ENCODE measurements around the gene FUT1.
A peak's percentile ranks its signal among the peaks of the same experiment; 100 is the strongest.

The FUT1 gene

DNA sequence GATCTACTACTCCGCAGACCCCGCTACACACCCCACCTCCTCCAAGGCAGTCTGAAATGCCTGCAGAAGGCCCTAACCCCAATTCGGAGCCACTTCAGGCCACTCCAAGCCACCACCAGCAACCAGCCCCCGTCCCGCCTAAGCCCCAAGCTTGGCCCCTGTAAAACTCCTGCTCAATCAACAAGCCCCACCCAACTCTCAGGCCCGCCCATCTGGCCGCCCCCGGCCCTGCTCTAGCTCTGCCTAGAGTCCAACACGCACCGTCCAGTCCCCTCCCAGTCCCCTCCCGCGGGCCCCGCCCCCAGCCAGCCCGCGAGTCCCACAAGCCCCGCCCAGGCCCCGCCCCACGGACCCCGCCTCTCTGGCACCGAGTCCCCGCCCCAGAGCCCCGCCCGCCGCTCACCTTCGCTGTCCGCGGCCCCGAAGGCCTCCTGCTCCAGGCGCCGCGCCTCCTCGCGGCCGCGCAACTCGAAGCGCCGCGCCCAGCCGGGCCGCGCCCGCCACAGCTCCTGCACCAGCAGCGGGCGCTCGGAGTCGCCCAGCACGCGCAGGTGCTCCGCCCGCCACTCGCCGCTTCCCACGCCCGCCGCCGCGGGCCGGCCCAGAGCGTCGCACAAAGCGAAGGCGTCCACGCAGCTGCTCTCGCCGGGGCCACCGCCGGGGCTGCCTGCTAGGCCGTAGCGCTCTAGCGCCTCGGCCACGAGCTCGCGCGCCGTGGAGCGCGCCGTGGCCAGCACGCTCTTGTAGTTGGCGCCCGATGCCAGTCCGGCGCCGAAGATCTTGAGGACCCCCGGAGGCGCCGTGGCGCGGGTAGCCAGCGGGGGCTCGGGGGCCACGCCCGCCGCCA lies 13.7 kb downstream of the FUT1 start:
- H3K9me3 Mint-ChIP-seq: no peaks in the 10 kb centered on the region
- H3K27ac Mint-ChIP-seq: no peak overlapping the region
- peaks cover 11% of the 10 kb centered on the region for H3K4me1 Mint-ChIP-seq (ENCODE audit: low read depth)
- H3K4me3 Mint-ChIP-seq: peak overlapping the region; percentile 54
- H3K36me3 Mint-ChIP-seq (ENCODE audit: low read depth): no peaks in the 10 kb centered on the region
- peaks cover 9% of the 10 kb centered on the region for H3K27me3 Mint-ChIP-seq

DNA sequence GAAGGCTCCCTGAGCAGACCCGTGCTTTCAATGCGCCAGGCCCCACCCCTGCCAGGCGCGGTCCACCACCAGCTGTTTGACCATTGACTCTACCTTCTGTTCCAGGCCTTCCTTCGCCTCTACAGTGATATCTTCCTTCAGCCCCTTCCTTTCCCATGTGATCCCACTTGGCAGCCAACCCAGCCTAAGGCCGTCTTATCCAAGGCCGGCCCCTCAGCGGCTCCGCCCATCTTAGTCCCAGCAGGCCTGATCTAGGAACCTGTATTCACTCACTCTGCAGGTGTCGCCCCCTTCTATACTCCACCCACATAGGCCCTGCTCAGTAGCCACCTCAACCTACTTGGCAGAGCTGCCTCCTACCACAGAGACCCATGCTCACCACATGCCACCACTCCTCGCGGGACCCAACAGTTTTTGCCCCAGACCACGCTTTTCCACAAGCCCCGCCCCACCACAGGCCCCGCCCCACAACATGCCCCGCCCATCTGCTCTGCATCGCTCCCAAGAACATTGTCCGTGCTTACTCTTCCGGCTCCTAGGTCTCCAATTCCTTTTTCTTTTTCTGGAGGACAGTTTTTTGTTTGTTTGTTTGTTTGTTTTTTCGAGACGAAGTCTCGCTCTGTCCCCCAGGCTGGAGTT lies 15.0 kb downstream of the FUT1 start:
- Mint-ChIP-seq H3K27me3 (peaks cover 9% of the 10 kb centered on the region), H3K36me3 (ENCODE audit: low read depth) (no peaks in the 10 kb centered on the region), H3K27ac (no peak overlapping the region), H3K4me3 (no peak overlapping the region), H3K9me3 (no peaks in the 10 kb centered on the region), H3K4me1 (ENCODE audit: low read depth) (peaks cover 11% of the 10 kb centered on the region)

DNA sequence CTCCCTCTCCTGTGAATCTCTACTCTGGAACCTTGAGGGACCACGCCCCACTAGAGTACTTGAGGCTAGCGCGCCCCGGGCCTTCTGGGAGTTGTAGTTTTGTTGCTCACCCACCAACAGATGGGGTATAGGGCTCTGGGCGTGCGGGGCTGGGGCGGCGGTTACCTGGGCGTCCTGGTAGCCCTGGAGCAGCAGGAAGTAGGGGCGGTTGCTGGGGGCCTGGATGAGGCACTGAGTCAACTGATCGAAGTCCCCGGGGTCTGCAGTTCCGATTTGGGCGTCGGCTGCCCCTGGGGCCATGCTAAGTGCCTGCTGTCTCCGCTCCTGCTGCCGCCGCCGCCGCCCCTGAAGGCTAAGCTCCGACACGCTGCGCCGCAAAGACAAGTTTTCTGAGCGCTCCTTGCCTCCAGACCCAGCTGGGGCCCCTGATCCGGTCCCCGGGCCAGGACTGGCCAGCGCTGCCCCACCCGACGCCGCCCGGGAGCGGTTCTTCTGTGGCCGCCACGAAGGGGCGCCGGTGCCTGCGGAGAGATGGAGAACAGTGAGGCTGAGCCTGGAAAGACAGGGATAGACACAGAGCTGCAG lies 17.3 kb downstream of the FUT1 start:
- no peak overlapping the region for H3K27ac Mint-ChIP-seq
- peaks cover 4% of the 10 kb centered on the region for H3K4me1 Mint-ChIP-seq (ENCODE audit: low read depth)
- H3K36me3 Mint-ChIP-seq (ENCODE audit: low read depth): no peaks in the 10 kb centered on the region
- peaks cover 3% of the 10 kb centered on the region for H3K27me3 Mint-ChIP-seq
- H3K9me3 Mint-ChIP-seq: no peaks in the 10 kb centered on the region
- H3K4me3 Mint-ChIP-seq: no peak overlapping the region

DNA sequence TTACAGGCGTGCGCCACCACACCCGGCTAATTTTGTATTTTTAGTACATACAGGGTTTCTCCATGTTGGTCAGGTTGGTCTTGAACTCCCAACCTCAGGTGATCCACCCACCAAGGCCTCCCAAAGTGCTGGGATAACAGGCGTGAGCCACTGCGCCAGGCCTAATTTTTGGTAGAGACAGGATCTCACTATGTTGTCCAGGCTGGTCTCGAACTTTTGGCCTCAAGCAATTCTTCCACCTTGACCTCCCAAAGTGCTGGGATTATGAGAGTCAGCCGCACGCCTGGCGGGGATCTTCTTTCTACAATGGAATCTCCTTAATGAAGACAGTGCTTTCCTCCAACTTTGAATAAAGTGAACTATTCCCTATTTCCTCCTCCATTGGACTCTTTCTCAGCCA lies 17.8 kb downstream of the FUT1 start:
- H3K9me3 Mint-ChIP-seq: no peaks in the 10 kb centered on the region
- no peaks in the 10 kb centered on the region for H3K27me3 Mint-ChIP-seq
- H3K27ac Mint-ChIP-seq: no peak overlapping the region
- peaks cover 4% of the 10 kb centered on the region for H3K4me1 Mint-ChIP-seq (ENCODE audit: low read depth)
- H3K4me3 Mint-ChIP-seq: no peak overlapping the region
- no peaks in the 10 kb centered on the region for H3K36me3 Mint-ChIP-seq (ENCODE audit: low read depth)

DNA sequence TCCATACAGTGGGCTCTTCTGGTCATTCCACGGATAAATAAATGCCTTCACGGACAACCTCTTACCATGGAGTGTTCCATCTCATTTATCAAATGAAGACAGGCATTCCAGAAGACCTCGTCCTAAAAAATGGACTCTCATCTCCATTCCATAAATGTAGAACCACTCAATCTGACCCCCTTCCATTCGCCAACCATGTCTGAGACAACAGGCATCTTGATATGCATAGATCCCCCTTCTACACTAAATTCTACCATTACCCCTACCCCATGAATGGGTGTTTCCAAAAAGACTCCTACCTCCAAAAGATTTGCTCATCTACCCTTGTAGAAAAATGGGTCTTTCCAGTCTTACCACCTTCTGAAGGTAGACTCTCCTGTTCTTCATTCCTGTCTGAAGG lies 21.0 kb downstream of the FUT1 start:
- H3K27ac Mint-ChIP-seq: no peak overlapping the region
- peaks cover 5% of the 10 kb centered on the region for H3K4me1 Mint-ChIP-seq (ENCODE audit: low read depth)
- H3K9me3 Mint-ChIP-seq: peaks cover 2% of the 10 kb centered on the region
- no peaks in the 10 kb centered on the region for H3K27me3 Mint-ChIP-seq
- H3K4me3 Mint-ChIP-seq: no peak overlapping the region
- peaks cover 2% of the 10 kb centered on the region for H3K36me3 Mint-ChIP-seq (ENCODE audit: low read depth)

DNA sequence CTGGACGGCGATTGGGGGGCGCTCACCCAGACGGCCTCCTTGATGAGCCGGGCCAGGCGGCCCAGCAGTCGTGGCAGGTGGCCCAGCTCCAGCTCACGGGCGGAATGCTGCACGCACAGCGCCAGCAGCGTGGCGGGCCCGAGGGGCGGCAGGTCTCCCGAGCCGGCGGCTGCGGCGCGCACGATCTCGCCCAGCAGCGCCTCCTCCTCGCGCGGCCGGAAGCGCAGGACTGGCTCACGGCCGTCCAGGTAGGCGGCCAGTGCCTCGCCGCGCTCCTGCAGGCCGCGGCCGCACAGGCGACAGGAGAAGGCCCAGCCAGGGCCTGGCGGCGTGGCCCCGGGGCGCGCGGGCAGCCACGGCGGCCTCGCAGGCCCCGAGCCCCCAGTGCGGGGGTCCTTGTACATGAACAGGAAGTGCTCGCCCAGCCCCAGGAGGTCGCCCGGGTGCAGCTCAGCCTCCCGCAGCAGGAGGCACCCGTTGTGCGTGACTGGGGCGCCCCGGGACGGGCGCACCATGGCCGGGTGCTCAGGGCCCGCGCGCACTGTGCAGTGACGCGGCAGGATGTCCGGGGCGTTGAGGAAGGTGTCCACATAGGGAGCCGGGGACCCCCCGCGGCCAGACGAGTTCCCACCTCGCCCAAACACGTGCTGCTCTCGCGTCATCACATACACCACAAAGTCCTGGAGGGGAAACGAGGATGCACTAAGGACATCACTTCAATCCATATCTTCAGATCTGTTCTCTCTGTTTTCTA lies 23.4 kb downstream of the FUT1 start:
- Mint-ChIP-seq H3K36me3 (ENCODE audit: low read depth) (peaks cover 15% of the 10 kb centered on the region), H3K4me3 (no peak overlapping the region), H3K27me3 (no peaks in the 10 kb centered on the region), H3K4me1 (ENCODE audit: low read depth) (peaks cover 19% of the 10 kb centered on the region), H3K9me3 (peaks cover 14% of the 10 kb centered on the region), H3K27ac (no peak overlapping the region)

DNA sequence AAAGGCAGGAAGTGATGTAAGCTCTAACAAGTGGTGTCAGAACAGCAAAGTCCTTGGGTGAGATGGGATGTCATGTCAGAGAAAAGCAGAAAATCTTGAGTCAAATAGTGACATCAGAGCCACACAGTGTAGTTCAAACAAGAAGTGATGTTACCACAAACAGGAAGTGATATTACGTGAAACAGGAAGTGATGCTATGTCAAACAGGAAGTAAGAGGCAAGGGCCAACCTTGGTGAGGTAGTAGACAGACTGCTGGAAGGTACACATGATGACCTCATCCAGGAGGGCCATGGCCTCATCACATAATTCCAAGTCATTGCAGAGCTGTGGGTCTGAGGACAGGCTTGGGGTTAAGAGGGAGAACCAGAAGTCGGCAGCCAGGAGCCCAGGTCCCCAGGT lies 25.9 kb downstream of the FUT1 start:
- Mint-ChIP-seq H3K27me3 (no peaks in the 10 kb centered on the region), H3K9me3 (peaks cover 14% of the 10 kb centered on the region), H3K36me3 (ENCODE audit: low read depth) (peaks cover 15% of the 10 kb centered on the region), H3K27ac (peak overlapping the region; percentile 33), H3K4me3 (peak overlapping the region; percentile 1), H3K4me1 (ENCODE audit: low read depth) (peaks cover 19% of the 10 kb centered on the region)

DNA sequence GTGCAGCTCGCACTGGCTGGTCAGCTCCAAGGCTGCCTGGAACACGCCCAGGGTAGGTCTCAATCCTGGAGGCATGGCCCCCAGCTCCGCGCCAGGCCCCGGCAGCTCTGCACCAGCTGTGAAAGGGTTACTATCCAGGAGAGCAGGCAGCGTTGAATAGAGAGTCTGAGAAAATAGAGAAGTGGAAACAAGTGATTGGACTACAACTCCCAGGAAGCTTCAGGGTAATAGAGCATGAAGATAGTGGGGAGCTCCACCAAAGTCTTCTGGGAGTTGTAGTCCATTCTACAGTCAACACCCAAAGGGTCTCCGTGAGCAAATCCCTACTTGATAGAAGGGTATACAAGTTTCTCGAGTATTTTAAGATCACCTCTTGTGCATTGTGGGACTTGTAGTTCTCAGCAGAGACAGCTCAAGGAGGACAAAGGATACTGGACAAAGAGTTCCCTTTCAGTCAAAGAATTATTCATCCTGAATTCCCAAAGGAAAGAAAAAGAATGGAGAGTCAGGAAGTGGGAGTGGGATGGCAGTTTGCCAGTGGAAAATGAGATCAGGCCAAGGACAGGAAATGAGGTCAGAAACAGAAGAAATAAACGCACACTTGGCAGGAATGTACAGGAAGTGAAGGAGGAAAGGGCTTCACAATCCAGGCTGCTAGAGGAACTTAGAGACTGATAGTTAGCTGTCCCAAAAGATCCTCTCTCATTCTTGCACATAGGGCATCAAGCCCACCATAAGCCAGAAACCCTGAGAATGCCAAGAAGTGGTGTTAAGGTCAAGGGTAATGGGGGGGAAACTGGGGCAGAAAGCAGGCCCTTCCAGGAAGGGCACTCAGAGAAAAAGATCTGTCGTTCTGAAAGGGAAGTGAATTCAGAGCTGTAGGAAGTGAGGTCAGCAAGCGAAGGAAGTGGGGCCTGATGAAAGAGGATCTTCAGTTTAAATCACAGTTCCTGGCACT lies 27.4 kb downstream of the FUT1 start:
- Mint-ChIP-seq H3K27me3 (no peaks in the 10 kb centered on the region), H3K9me3 (peaks cover 14% of the 10 kb centered on the region), H3K4me3 (peak overlapping the region; percentile 29), H3K4me1 (ENCODE audit: low read depth) (peaks cover 30% of the 10 kb centered on the region), H3K27ac (peak overlapping the region; percentile 89), H3K36me3 (ENCODE audit: low read depth) (peaks cover 15% of the 10 kb centered on the region)

DNA sequence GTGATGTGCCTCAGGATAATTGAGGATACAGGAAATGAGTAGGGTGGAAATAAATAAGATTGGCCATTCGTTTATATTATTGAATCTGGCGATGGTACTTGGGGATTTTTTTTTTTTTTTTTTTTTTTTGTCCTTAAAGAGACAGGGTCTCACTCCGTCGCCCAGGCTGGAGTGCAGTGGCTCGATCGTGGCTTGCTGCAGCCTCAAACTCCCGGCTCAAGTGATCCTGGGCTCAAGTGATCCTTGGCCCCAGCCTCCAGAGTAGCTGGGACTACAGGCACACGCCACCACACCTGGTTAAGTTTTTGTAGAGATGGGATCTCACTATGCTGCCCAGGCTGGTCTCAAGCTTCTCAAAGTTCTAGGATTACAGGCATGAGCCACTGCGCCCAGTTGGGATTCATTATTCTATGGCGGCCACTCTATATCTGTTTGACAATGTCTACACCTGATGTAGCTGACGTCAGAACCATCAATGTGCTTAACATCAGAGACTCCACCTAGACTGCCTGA lies 30.2 kb downstream of the FUT1 start:
- Mint-ChIP-seq H3K9me3 (peaks cover 14% of the 10 kb centered on the region), H3K27ac (no peak overlapping the region), H3K36me3 (ENCODE audit: low read depth) (peaks cover 15% of the 10 kb centered on the region), H3K4me1 (ENCODE audit: low read depth) (peaks cover 30% of the 10 kb centered on the region), H3K27me3 (no peaks in the 10 kb centered on the region), H3K4me3 (no peak overlapping the region)

DNA sequence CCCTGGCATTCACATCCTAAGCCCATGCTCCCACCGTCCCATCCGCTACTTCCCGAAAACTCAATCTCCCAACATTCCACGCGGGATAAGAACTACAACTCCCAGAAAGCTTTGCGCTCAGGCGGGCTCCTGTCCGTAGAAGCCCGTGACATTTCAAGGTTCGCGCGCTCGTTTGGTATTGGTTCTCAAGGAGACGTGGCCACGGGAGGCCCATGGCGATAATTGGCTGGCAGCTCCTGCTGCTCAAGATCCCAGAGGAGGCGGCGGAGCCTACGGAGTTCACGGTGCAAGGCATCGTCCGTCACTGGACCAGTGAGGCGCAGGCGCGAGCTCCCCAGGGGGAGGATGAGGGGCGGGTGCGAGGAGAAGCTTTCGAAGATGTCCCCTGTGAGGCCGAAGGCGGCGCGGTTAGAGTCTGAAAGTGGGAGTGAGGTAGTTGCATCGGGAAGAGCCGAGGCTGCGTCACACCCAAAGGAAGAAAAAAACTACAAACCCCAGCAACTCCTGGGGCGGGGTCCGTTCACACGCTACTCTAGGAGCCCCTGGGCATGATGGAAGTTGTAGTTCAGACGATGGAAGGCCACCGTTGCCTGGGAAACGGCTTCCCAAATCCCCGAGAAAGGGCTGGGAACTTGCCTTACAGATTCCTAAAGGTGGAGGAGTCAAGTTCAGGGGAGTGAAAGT lies 31.7 kb downstream of the FUT1 start:
- H3K4me3 Mint-ChIP-seq: peak overlapping the region; percentile 94
- H3K27ac Mint-ChIP-seq: peak overlapping the region; percentile 98
- H3K27me3 Mint-ChIP-seq: no peaks in the 10 kb centered on the region
- H3K4me1 Mint-ChIP-seq (ENCODE audit: low read depth): peaks cover 22% of the 10 kb centered on the region
- H3K36me3 Mint-ChIP-seq (ENCODE audit: low read depth): peaks cover 9% of the 10 kb centered on the region
- H3K9me3 Mint-ChIP-seq: peaks cover 8% of the 10 kb centered on the region

DNA sequence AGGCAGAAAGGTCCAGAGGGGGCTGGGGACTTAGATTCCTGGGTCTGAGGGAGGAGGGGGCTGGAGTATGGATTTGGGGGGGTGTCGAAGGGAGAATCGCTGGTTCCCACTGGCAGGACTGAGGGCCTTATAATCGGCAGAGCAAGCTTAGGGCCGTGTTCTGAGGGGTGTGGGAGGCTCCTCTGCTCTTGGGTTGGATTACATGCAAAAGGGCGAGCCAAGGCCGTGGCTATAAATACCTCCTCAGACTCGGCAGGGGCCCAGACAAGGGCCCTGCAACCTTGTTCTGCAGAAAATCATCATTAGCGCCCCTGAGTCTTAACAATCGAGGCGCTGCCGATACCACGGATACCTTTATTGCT lies 32.2 kb downstream of the FUT1 start:
- H3K9me3 Mint-ChIP-seq: peaks cover 4% of the 10 kb centered on the region
- peaks cover 4% of the 10 kb centered on the region for H3K36me3 Mint-ChIP-seq (ENCODE audit: low read depth)
- no peaks in the 10 kb centered on the region for H3K27me3 Mint-ChIP-seq
- H3K4me1 Mint-ChIP-seq (ENCODE audit: low read depth): peaks cover 18% of the 10 kb centered on the region
- H3K4me3 Mint-ChIP-seq: peak overlapping the region; percentile 94
- H3K27ac Mint-ChIP-seq: peak overlapping the region; percentile 98

DNA sequence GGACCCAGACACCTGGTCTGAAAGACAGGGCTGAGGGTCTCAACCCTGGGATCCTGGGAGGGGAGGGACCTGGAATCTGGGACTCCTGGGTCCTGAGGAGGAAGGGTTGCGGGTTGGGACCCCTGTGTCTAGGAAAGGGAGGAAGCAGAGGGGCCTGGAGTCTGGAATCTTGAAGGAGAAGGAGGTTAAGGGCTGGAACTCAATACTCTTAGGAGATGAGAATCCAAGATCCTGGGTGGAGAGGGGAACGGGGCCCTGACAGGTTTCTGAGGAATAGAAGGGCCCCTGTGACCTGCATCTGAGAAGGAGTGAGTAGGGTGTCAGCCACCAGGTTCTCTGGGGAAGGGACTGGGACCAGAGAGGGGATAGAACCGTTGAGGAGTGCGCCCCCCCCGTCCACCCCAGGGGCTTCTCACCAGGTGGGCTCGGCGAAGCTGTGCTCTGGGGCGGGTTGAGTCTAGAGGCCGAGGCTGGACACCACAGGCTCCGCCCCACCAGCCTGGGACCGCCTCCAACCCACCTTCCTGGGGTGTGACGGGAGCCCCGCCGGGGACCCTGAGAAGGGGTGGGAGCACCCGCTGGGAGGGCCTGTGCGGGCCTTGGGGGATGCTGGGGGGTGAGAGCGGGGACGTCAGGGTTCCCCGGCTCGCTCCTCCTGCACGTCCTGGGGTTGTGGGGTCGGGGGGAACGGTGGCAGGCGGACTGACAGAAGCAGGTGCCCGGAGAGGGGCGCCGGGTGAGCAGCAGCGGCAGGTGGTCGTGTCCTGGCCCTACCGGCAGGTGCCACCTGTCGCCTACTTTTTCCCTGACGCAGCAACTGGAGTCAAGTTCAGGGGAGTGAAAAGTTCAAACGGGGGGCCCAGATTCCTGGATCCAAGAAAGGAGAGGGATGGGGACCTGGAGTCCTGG lies 32.9 kb downstream of the FUT1 start, which contains the start of gene MAMSTR:
Gene MAMSTR (minus strand): TSS at position 463 of the 909 bp plus-strand sequence. CDS start 694 bp downstream, outside the sequence.
- Mint-ChIP-seq H3K27me3 (no peaks in the 10 kb centered on the region), H3K4me1 (ENCODE audit: low read depth) (peaks cover 17% of the 10 kb centered on the region), H3K27ac (peak within 1 kb of the TSS; percentile 98), H3K36me3 (ENCODE audit: low read depth) (no peaks in the 10 kb centered on the region), H3K4me3 (peak within 1 kb of the TSS; percentile 94), H3K9me3 (no peaks in the 10 kb centered on the region)
